CD8-positive, alpha-beta memory T cell (primary cell): ENCODE measurements around the gene KCND3. TPM values are rescaled to one million over a fixed set of nuclear protein-coding genes. Genes with fewer than 3 reads are reported as not detected.
A peak's percentile ranks its signal among the peaks of the same experiment; 100 is the strongest.

ENCODE experiments used
- CTCF ChIA-PET: fragments of 350-600 bp; sonication (Branson Sonifier 250); formaldehyde crosslinking; loops from one replicate; lab custom pipeline; 2021; ENCODE audit warnings: antibody characterized with exemption; lab: Charles Lee
- POLR2A ChIA-PET: fragments of 350-600 bp; sonication (Branson Sonifier 250); formaldehyde crosslinking; loops from one replicate; lab custom pipeline; 2021; ENCODE audit warnings: antibody characterized with exemption; lab: Charles Lee
- DNase-seq, 5 donors: peaks; one replicate each; pipeline versions ENCODE4 v3.0.0 to v3.0.0-alpha.2; 2020 to 2022; ENCODE audit warnings: mixed read lengths in 1 of 5
- H3K27ac ChIP-seq: one replicate; pipeline ENCODE4 v1.7.0; 2013; ENCODE audit warnings: low read depth, mild to moderate bottlenecking, low read length, moderate library complexity
- H3K27me3 ChIP-seq: 2 replicates; pipeline ENCODE4 v1.7.0; 2013; ENCODE audit warnings: low read length, mild to moderate bottlenecking; ENCODE audit not compliant: insufficient read depth, poor library complexity, severe bottlenecking
- H3K36me3 ChIP-seq: 2 replicates; pipeline ENCODE4 v1.7.0; 2013; ENCODE audit warnings: mild to moderate bottlenecking, low read length, moderate library complexity; ENCODE audit not compliant: insufficient read depth
- H3K4me1 ChIP-seq: 2 replicates; pipeline ENCODE4 v1.7.0; 2013; ENCODE audit warnings: mild to moderate bottlenecking, low read length, moderate library complexity; ENCODE audit not compliant: insufficient read depth
- H3K4me3 ChIP-seq: 2 replicates; pipeline ENCODE4 v1.7.0; 2013; ENCODE audit warnings: mild to moderate bottlenecking, low read length
- H3K9me3 ChIP-seq: 2 replicates; pipeline ENCODE4 v1.7.0; 2013; ENCODE audit warnings: mild to moderate bottlenecking, low read length
- H3K27ac Mint-ChIP-seq, 8 donors: one replicate each; pipeline ENCODE4 v1.8.0; 2020 to 2021; ENCODE audit warnings: mixed read lengths in 8 of 8, mild to moderate bottlenecking in 6 of 8, inconsistent platforms in 3 of 8, moderate library complexity in 3 of 8
- H3K27me3 Mint-ChIP-seq, 2 donors: one replicate each; pipeline ENCODE4 v1.8.0; 2020 to 2021; ENCODE audit warnings: mixed read lengths in 2 of 2, mild to moderate bottlenecking in 1 of 2, moderate library complexity in 1 of 2
- H3K36me3 Mint-ChIP-seq, 3 donors: one replicate each; pipeline ENCODE4 v1.8.0; 2020 to 2021; ENCODE audit warnings: mixed read lengths in 3 of 3, inconsistent platforms in 1 of 3, mild to moderate bottlenecking in 1 of 3
- H3K4me1 Mint-ChIP-seq, 3 donors: one replicate each; pipeline ENCODE4 v1.8.0; 2020 to 2021; ENCODE audit warnings: mixed read lengths in 3 of 3, inconsistent platforms in 1 of 3, mild to moderate bottlenecking in 1 of 3
- H3K4me3 Mint-ChIP-seq, 7 donors: one replicate each; pipeline ENCODE4 v1.8.0; 2020 to 2021; ENCODE audit warnings: mixed read lengths in 7 of 7, mild to moderate bottlenecking in 6 of 7, moderate library complexity in 4 of 7, inconsistent platforms in 2 of 7
- H3K9me3 Mint-ChIP-seq, 5 donors: one replicate each; pipeline ENCODE4 v1.8.0; 2020 to 2022; ENCODE audit warnings: mixed read lengths in 5 of 5, mild to moderate bottlenecking in 3 of 5, moderate library complexity in 2 of 5, inconsistent platforms in 1 of 5
- polyA plus RNA-seq: library from polyadenylated mRNA; unstranded; fragments of 300-500 nt; fragmentation: Illumina TruSeq; gene quantifications from one replicate; pipeline ENCODE4 v1.2.3, GENCODE V29; 2021
- total RNA-seq, 2 experiments: library from RNA; stranded (reverse); gene quantifications; one replicate each; pipeline ENCODE4 v1.2.3, GENCODE V29; 2021

The KCND3 gene
- total and polyA plus RNA-seq, 3 experiments from 2014 or later = not detected

GRCh38 chr1:111789666-111790316, 199.7 kb downstream of the KCND3 start:
- ChIA-PET CTCF (no interaction called here), POLR2A (no interaction called here)
- Mint-ChIP-seq H3K27ac (no peak overlapping the region), H3K27me3 (peaks cover 26 to 47% of the 10 kb centered on the region in 2 donors), H3K4me3 (no peak overlapping the region), H3K36me3 (no peaks in the 10 kb centered on the region), H3K4me1 (no peaks in the 10 kb centered on the region), H3K9me3 (no peaks in the 10 kb centered on the region)
- peaks cover 4% of the 10 kb centered on the region for H3K27me3 ChIP-seq
- H3K4me1 ChIP-seq = no peaks in the 10 kb centered on the region
- H3K36me3 ChIP-seq = no peaks in the 10 kb centered on the region
- no peak overlapping the region for H3K4me3 ChIP-seq
- no peaks in the 10 kb centered on the region for H3K9me3 ChIP-seq
- no peak overlapping the region for H3K27ac ChIP-seq
- no peak for DNase-seq

- Histone ChIP-seq H3K9me3 (no peaks in the 10 kb centered on the region), H3K27ac (no peak overlapping the region), H3K4me1 (no peaks in the 10 kb centered on the region), H3K27me3 (peaks cover 4% of the 10 kb centered on the region), H3K4me3 (no peak overlapping the region), H3K36me3 (no peaks in the 10 kb centered on the region)
- Mint-ChIP-seq H3K9me3 (no peaks in the 10 kb centered on the region), H3K27ac (no peak overlapping the region), H3K27me3 (peaks cover 19 to 45% of the 10 kb centered on the region in 2 donors), H3K4me1 (no peaks in the 10 kb centered on the region), H3K4me3 (no peak overlapping the region), H3K36me3 (no peaks in the 10 kb centered on the region)
- CTCF ChIA-PET = no interaction called here
- no peak for DNase-seq
- POLR2A ChIA-PET = no interaction called here
These were observed 200.3 kb downstream of the KCND3 start for GRCh38 chr1:111789142-111789541.

DNA sequence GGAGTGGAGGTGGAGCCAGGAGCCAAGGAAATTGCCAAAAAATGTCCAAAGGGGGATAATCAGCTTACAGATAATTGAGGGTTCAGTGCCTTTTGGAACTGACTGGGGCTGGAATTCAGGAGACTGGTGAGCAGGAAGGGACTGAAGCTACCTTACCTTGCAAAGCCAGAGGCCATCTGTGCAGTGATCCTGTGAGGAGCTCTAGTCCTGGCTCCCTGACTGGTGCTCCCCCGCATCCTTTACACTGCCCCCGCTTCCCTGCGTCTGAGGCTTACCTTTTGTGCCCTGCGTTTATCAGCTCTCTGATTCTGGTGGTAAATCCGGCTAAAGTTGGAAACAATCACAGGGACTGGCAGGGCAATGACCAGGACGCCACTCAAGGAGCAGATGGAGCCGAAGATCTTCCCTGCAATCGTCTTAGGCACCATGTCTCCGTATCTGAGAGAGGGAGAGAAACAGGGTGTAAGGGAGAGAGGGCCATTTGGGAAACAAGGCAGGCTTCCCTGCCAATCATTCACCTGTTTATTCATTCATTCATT, 202.7 kb downstream of the KCND3 start:
- no peak overlapping the region for H3K27ac ChIP-seq
- DNase-seq = no peak
- Mint-ChIP-seq H3K27me3 (peaks cover 7 to 31% of the 10 kb centered on the region in 2 donors), H3K9me3 (no peaks in the 10 kb centered on the region), H3K36me3 (no peaks in the 10 kb centered on the region), H3K4me3 (no peak overlapping the region), H3K27ac (no peak overlapping the region), H3K4me1 (no peaks in the 10 kb centered on the region)
- peaks cover 4% of the 10 kb centered on the region for H3K27me3 ChIP-seq
- H3K4me1 ChIP-seq = no peaks in the 10 kb centered on the region
- ChIA-PET POLR2A (no interaction called here), CTCF (no interaction called here)
- no peaks in the 10 kb centered on the region for H3K36me3 ChIP-seq
- H3K9me3 ChIP-seq = no peaks in the 10 kb centered on the region
- H3K4me3 ChIP-seq = no peak overlapping the region

DNA sequence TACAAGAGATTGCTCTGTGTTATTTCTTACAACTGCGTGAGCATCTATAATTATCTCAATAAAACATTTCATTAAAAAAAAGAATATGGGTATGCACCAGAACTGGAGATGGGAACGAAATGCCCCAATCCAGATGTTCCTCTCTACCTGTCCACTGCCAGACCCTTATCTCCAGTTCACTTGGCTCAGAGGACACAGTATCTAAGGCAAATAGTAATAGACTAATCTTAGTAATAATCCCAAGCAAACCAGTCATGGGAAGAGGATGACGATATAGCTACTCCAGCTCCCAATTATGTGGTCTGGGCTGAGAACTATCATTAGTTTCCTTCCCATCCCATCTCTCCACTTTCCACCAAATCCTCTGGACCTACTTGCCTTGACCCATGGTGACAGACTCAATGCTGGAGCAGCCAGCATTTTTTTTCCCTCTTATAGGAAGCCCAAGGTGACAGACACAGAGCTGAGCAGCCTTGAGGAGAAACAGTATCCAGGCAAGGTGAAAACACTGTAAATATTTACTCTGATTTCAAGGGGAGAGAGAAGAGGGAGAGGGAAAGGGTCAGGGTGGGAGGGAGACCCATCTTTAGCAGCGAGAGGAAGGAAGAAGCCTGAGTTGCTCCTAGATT, 205.1 kb downstream of the KCND3 start:
- no peaks in the 10 kb centered on the region for H3K27me3 ChIP-seq
- H3K9me3 Mint-ChIP-seq = no peaks in the 10 kb centered on the region
- no peaks in the 10 kb centered on the region for H3K36me3 Mint-ChIP-seq
- H3K4me3 Mint-ChIP-seq = no peak overlapping the region
- H3K27ac ChIP-seq = no peak overlapping the region
- peaks cover 6 to 15% of the 10 kb centered on the region in 2 donors for H3K27me3 Mint-ChIP-seq
- H3K4me1 ChIP-seq = no peaks in the 10 kb centered on the region
- POLR2A ChIA-PET = no interaction called here
- CTCF ChIA-PET = no interaction called here
- H3K27ac Mint-ChIP-seq = no peak overlapping the region
- no peaks in the 10 kb centered on the region for H3K9me3 ChIP-seq
- H3K4me3 ChIP-seq = no peak overlapping the region
- no peak for DNase-seq
- H3K4me1 Mint-ChIP-seq = no peaks in the 10 kb centered on the region
- H3K36me3 ChIP-seq = no peaks in the 10 kb centered on the region

DNA sequence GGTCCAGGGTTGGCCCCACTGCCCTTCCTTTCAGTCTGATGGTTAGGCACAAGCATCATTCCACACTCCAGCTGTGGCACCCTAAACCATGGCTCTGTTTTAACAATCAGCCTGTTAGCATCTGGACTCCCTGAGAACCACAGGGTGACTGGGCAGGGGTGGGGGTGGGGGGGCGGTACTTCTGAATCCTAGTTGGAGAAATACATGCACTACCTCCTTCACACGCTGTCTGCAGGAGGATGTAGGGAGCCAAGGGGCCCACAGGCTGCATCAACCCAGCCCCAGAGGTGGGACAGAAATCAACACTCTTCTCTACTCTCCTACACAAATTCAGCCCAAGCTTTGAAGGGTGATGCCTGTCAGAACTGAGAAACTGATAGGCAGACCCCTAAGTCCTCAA, 209.9 kb downstream of the KCND3 start:
- H3K36me3 ChIP-seq = no peaks in the 10 kb centered on the region
- Mint-ChIP-seq H3K36me3 (peaks cover 0 to 4% (median 0%) of the 10 kb centered on the region in 3 donors), H3K27ac (peak overlapping the region in 1 of 8 donors; percentile 26), H3K9me3 (no peaks in the 10 kb centered on the region), H3K27me3 (peaks cover 7 to 17% of the 10 kb centered on the region in 2 donors), H3K4me1 (no peaks in the 10 kb centered on the region), H3K4me3 (no peak overlapping the region)
- no peak overlapping the region for H3K4me3 ChIP-seq
- ChIA-PET CTCF (interaction anchor here (1.1 kb wide), 1 partner anchor 13 kb away, joined by 3 read pairs; no protein-coding TSS in a partner anchor), POLR2A (no interaction called here)
- no peak for DNase-seq
- H3K27me3 ChIP-seq = no peaks in the 10 kb centered on the region
- H3K9me3 ChIP-seq = no peaks in the 10 kb centered on the region
- H3K4me1 ChIP-seq = no peaks in the 10 kb centered on the region
- no peak overlapping the region for H3K27ac ChIP-seq

DNA sequence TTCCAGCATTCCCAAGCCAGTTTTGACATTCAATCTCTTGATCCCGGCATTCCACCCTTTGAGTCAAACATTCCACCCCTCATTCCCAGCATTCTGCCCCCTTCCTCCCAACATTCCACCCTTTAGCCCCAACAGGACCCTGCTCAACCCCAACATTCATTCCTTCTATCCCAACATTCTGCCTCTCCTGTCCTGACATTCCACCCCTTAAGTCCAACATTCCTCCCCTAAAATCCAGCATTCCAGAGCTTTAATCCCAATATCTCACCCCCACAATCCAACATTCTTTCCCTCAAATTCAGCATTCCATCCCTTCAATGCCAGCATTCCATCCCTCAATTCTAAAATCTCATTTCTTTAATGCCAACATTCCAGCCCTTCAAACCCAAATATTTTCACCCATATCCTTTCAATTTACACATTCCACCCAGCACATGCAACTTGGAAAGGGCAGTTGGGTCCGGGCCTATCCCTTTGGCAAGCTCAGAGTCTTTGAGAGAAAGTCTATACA, 210.9 kb downstream of the KCND3 start:
- H3K27ac Mint-ChIP-seq = peak overlapping the region in 1 of 8 donors; percentile 39
- H3K4me3 Mint-ChIP-seq = no peak overlapping the region
- Histone ChIP-seq H3K27me3 (no peaks in the 10 kb centered on the region), H3K9me3 (no peaks in the 10 kb centered on the region), H3K4me3 (no peak overlapping the region), H3K4me1 (no peaks in the 10 kb centered on the region), H3K27ac (no peak overlapping the region), H3K36me3 (no peaks in the 10 kb centered on the region)
- POLR2A ChIA-PET = no interaction called here
- H3K27me3 Mint-ChIP-seq = peaks cover 7 to 14% of the 10 kb centered on the region in 2 donors
- peaks cover 0 to 4% (median 0%) of the 10 kb centered on the region in 3 donors for H3K36me3 Mint-ChIP-seq
- H3K9me3 Mint-ChIP-seq = no peaks in the 10 kb centered on the region
- CTCF ChIA-PET = interaction anchor here (1.5 kb wide), 1 partner anchor 9 kb away, joined by 3 read pairs; no protein-coding TSS in a partner anchor
- DNase-seq = no peak
- no peaks in the 10 kb centered on the region for H3K4me1 Mint-ChIP-seq

GRCh38 chr1:111778066-111778465, 211.4 kb downstream of the KCND3 start:
- Histone ChIP-seq H3K27me3 (no peaks in the 10 kb centered on the region), H3K4me3 (no peak overlapping the region), H3K4me1 (no peaks in the 10 kb centered on the region), H3K27ac (no peak overlapping the region), H3K9me3 (no peaks in the 10 kb centered on the region), H3K36me3 (no peaks in the 10 kb centered on the region)
- Mint-ChIP-seq H3K27ac (peak overlapping the region in 1 of 8 donors; percentile 11), H3K36me3 (peaks cover 0 to 4% (median 0%) of the 10 kb centered on the region in 3 donors), H3K4me1 (no peaks in the 10 kb centered on the region), H3K4me3 (no peak overlapping the region), H3K9me3 (no peaks in the 10 kb centered on the region), H3K27me3 (peaks cover 7 to 11% of the 10 kb centered on the region in 2 donors)
- no peak for DNase-seq
- CTCF ChIA-PET = interaction anchor here (1.5 kb wide), 1 partner anchor 8 kb away, joined by 3 read pairs; no protein-coding TSS in a partner anchor
- POLR2A ChIA-PET = no interaction called here

DNA sequence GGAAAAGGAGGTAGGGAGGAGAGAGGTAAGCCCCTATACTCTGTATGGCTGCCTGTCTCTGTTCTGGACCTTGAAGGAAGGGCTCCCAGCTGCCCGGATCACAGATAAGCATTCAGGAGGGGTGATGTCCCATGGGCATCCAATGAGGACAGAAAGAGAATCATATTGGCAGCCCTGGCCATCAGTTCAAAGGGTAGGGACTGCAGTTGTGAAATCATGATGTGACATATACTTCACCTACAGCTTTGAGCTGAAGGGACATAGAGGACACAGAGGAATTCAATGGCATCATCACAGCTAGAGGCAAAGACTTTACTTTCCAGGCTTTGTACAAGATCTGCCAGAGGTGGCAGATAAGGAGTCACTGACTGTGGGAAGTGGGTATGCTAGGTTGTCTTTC, 212.2 kb downstream of the KCND3 start:
- H3K36me3 ChIP-seq = no peaks in the 10 kb centered on the region
- no peak for DNase-seq
- H3K4me1 Mint-ChIP-seq = no peaks in the 10 kb centered on the region
- H3K4me3 ChIP-seq = no peak overlapping the region
- no peaks in the 10 kb centered on the region for H3K9me3 ChIP-seq
- ChIA-PET CTCF (interaction anchor here (1.5 kb wide), 1 partner anchor 8 kb away, joined by 3 read pairs; no protein-coding TSS in a partner anchor), POLR2A (no interaction called here)
- peaks cover 0 to 4% (median 0%) of the 10 kb centered on the region in 3 donors for H3K36me3 Mint-ChIP-seq
- peaks cover 7 to 11% of the 10 kb centered on the region in 2 donors for H3K27me3 Mint-ChIP-seq
- H3K4me3 Mint-ChIP-seq = no peak overlapping the region
- H3K27ac Mint-ChIP-seq = peak overlapping the region in 1 of 8 donors; percentile 27
- no peaks in the 10 kb centered on the region for H3K9me3 Mint-ChIP-seq
- no peaks in the 10 kb centered on the region for H3K27me3 ChIP-seq
- H3K4me1 ChIP-seq = no peaks in the 10 kb centered on the region
- no peak overlapping the region for H3K27ac ChIP-seq
